ENCODE measurements around the gene AADAC.

AADAC gene

GRCh38 chr3:151835751-151836525, 22.0 kb downstream of the AADAC start:
- Histone ChIP-seq H4K20me1 (ENCODE audit: insufficient read depth, low read length) (no peaks in the 10 kb centered on the region), H3K27ac (ENCODE audit: low read length) (peak overlapping the region; percentile 45), H3K4me1 (ENCODE audit: insufficient read depth, low read length) (peaks cover 21% of the 10 kb centered on the region), H2AFZ (ENCODE audit: low read depth, low read length) (no peak overlapping the region), H3K9me3 (ENCODE audit: insufficient read depth, low read length, severe bottlenecking) (no peaks in the 10 kb centered on the region), H3K79me2 (ENCODE audit: insufficient read depth, low read length) (no peaks in the 10 kb centered on the region), H3K36me3 (ENCODE audit: insufficient read depth, low read length) (no peaks in the 10 kb centered on the region), H3K4me3 (ENCODE audit: low read depth in 1 of 2, low read length in 2 of 2) (no peak overlapping the region), H3K9ac (ENCODE audit: low read depth, low read length) (no peak overlapping the region), H3K4me2 (ENCODE audit: insufficient read depth, low read length) (no peak overlapping the region), H3K27me3 (ENCODE audit: insufficient read depth, low read length, poor library complexity) (no peaks in the 10 kb centered on the region)
- TF ChIP-seq CTCF (IDR thresholded peaks at IDR 0.05; ENCODE audit: borderline replicate concordance, extremely low read depth, low read length, poor library complexity, severe bottlenecking): no peak
- no peak for TF ChIP-seq EZH2 (IDR thresholded peaks at IDR 0.05; ENCODE audit: borderline replicate concordance, low read depth, low read length, severe bottlenecking)
- peak; percentile 72 for ATAC-seq (ENCODE audit: insufficient read depth, low read depth)
- DNase-seq: peak; percentile 33

DNA sequence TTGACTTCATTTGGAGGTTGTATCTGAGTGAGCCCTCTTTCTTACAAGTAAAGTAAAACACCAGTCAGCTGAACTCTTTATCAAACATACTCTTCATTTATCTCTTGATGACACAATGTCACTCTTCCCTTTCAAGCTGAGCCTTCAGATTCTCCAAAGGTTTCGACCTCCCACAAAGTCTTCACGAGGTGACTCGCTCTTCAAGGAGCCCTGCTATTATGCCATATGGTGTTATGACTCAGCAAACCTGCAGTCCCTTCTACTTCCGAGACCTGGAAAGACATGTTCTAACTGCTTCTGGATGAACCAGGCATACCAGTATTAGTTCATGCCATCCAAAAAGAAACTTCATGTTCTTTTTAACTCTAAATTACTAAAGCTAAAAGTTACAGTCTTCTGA, 23.1 kb downstream of the AADAC start:
- Histone ChIP-seq H3K27me3 (ENCODE audit: insufficient read depth, low read length, poor library complexity) (no peaks in the 10 kb centered on the region), H3K79me2 (ENCODE audit: insufficient read depth, low read length) (no peaks in the 10 kb centered on the region), H3K4me3 (ENCODE audit: low read depth in 1 of 2, low read length in 2 of 2) (no peak overlapping the region), H3K27ac (ENCODE audit: low read length) (no peak overlapping the region), H2AFZ (ENCODE audit: low read depth, low read length) (no peak overlapping the region), H3K4me2 (ENCODE audit: insufficient read depth, low read length) (no peak overlapping the region), H3K9ac (ENCODE audit: low read depth, low read length) (no peak overlapping the region), H3K36me3 (ENCODE audit: insufficient read depth, low read length) (no peaks in the 10 kb centered on the region), H3K4me1 (ENCODE audit: insufficient read depth, low read length) (peaks cover 21% of the 10 kb centered on the region), H3K9me3 (ENCODE audit: insufficient read depth, low read length, severe bottlenecking) (no peaks in the 10 kb centered on the region), H4K20me1 (ENCODE audit: insufficient read depth, low read length) (no peaks in the 10 kb centered on the region)
- TF ChIP-seq EZH2 (IDR thresholded peaks at IDR 0.05; ENCODE audit: borderline replicate concordance, low read depth, low read length, severe bottlenecking) (no peak), CTCF (IDR thresholded peaks at IDR 0.05; ENCODE audit: borderline replicate concordance, extremely low read depth, low read length, poor library complexity, severe bottlenecking) (no peak)
- no peak for DNase-seq
- ATAC-seq (ENCODE audit: insufficient read depth, low read depth): no peak

GRCh38 chr3:151838574-151839312, 24.8 kb downstream of the AADAC start:
- H3K27me3 ChIP-seq (ENCODE audit: insufficient read depth, low read length, poor library complexity): no peaks in the 10 kb centered on the region
- peak; percentile 32 for DNase-seq
- no peak overlapping the region for H3K4me3 ChIP-seq (ENCODE audit: low read depth in 1 of 2, low read length in 2 of 2)
- no peak overlapping the region for H3K27ac ChIP-seq (ENCODE audit: low read length)
- no peaks in the 10 kb centered on the region for H3K36me3 ChIP-seq (ENCODE audit: insufficient read depth, low read length)
- H2AFZ ChIP-seq (ENCODE audit: low read depth, low read length): no peak overlapping the region
- peaks cover 21% of the 10 kb centered on the region for H3K4me1 ChIP-seq (ENCODE audit: insufficient read depth, low read length)
- no peaks in the 10 kb centered on the region for H3K9me3 ChIP-seq (ENCODE audit: insufficient read depth, low read length, severe bottlenecking)
- no peak overlapping the region for H3K4me2 ChIP-seq (ENCODE audit: insufficient read depth, low read length)
- TF ChIP-seq CTCF (IDR thresholded peaks at IDR 0.05; ENCODE audit: borderline replicate concordance, extremely low read depth, low read length, poor library complexity, severe bottlenecking) (peak; percentile 80), EZH2 (IDR thresholded peaks at IDR 0.05; ENCODE audit: borderline replicate concordance, low read depth, low read length, severe bottlenecking) (no peak)
- H3K9ac ChIP-seq (ENCODE audit: low read depth, low read length): no peak overlapping the region
- H3K79me2 ChIP-seq (ENCODE audit: insufficient read depth, low read length): no peaks in the 10 kb centered on the region
- no peaks in the 10 kb centered on the region for H4K20me1 ChIP-seq (ENCODE audit: insufficient read depth, low read length)
- peak; percentile 83 for ATAC-seq (ENCODE audit: insufficient read depth, low read depth)

Data from DND-41 (cell line).